Transverse colon (tissue), 1 donor: ENCODE measurements around the gene SPEG.

Experiments used
- EP300 ChIP-seq: sonication (generic); formaldehyde crosslinking; IDR thresholded peaks from one replicate; pipeline ENCODE4 v1.6.1; 2017; ENCODE audit warnings: antibody characterized with exemption, low read depth
- POLR2A ChIP-seq: fragments of 450-650 bp; IDR thresholded peaks from one replicate; pipeline ENCODE4 v1.6.1; 2016; ENCODE audit warnings: antibody characterized with exemption, mild to moderate bottlenecking, moderate library complexity

- TF ChIP-seq EP300: no peak
- TF ChIP-seq POLR2A: no peak
These were observed 3.1 kb downstream of the SPEG start for GRCh38 chr2:219437690-219438206.
